Limb (tissue), 2 donors: ENCODE results near the gene TBC1D8.
"Not testable (repeated sequence)": the region's sequence is repeated elsewhere in the genome, so short reads cannot be mapped to it uniquely, and the experiment has no call there.

Experiments
- DNase-seq, 2 donors: peaks; one replicate each; pipeline ENCODE4 v3.0.0-alpha.2; 2016; ENCODE audit errors: extremely low spot score in 2 of 2

Gene TBC1D8

GRCh38 chr2:101064505-101064867, 86.7 kb downstream of the TBC1D8 start:
- DNase-seq, result no peak

DNA sequence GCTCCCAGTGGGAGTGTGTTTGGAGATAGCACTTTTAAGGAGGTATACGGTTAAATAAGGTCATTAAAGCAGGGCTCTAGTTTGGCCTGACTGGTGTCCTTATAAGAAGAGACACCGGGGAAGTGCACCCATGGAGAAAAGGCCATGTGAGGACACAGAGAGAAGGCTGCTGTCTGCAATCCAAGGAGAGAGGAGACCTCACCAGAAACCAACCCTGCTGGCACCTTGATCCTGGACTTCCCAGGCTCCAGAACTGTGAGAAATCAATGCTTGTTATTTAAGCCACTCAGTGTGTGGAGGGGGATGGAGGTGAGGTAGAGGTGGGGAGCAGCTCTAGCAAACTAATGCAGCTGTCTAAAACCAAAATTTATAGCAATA, 87.1 kb downstream of the TBC1D8 start:
- DNase-seq, result no peak

DNA sequence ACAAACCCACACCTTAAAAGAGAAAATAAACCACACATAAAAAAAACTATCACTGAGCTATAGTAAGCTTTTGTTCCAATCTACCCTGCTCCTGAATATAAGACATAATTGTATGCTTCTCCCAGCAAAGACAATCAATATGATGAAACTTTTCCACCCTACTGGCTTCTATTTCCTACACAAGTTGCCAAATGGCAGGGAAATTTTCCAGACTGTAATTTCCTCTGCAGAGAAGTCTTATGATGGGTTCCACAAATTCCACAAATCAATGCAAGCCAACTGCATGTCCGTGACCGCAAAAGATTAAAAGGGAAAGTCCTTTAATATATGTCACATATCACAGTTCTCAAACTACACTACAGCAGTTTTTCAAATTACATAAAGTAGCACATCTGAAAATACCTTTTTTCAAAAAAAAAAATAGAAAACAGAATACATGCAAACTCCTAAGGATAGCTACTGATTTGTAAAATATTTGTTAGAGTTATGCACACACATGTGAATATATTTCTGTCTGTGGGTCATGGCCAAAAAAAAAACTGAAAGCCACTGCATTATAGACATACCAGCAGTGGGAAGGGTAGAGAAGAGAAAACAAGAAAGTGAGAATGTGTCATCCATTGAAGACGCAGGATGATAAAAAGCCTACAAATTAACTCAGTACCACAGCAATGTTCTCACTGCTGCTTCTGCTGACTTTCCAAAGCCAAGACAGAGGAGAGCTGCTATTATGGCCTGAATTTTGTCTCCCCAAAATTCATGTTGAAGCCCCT, 87.6 kb downstream of the TBC1D8 start:
- DNase-seq, result peak in 1 of 2 donors; percentile 52

GRCh38 chr2:101058386-101058785, 92.8 kb downstream of the TBC1D8 start:
- DNase-seq, result no peak

DNA sequence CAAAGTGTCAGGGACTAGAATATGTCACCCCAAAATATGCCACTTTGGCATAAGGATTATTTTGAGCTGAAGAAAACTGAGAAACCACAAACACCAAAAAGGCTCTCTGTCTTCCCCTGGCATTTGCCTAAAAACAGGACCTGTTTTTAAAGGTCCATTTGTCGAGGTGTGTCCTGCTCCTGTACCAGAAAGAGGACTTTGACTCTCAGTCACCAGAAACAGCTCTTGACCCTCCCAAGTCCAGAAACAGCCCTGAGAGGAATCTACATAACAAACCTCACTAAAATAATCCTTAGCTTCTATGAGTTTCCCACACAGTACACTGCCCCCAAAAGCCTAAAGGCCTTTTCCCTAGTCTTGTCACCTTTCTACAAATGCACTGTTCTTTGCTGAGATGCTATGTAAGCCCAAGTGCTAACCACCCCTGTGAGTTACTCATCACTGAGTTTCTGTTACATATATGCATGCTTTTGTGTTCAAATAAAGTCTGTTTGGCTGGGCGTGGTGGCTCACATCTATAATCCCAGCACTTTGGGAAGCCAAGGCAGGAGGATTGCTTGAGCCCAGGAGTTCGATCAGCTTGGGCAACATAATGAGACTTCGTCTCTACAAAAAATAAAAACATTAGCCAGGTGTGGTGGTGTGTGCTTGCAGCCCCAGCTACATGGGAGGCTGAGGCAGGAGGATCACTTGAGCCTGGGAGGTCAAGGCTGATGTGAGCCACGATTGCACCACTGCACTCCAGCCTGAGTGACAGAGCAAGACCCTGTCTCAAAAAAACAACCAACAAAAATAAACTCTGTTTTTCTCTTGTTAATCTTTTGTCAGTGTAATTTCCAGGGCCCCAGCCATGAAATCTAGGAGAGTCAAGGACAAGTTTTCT, 93.9 kb downstream of the TBC1D8 start:
- DNase-seq, result no peak

DNA sequence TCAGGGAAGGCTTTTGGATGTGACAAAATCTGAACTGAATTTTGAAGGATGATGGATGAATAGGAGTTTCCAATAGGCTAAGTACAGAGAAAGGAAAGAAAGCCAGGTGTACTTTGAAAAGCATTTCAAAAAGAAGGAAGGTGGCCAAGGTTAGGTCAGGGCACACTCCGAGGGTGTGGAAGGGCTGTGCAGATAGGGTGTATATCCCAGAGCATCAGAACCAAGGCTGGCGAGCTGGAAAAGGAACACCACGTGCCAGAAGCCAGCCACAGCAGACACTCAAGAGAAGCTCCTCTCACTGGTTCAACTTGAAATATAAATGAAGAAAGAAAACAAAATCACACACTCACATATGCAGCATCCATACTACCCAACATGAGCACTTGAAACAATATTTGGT, 98.1 kb downstream of the TBC1D8 start:
- no peak for DNase-seq

- no peak for DNase-seq
These were observed 99.0 kb downstream of the TBC1D8 start for GRCh38 chr2:101052147-101052546.

DNA sequence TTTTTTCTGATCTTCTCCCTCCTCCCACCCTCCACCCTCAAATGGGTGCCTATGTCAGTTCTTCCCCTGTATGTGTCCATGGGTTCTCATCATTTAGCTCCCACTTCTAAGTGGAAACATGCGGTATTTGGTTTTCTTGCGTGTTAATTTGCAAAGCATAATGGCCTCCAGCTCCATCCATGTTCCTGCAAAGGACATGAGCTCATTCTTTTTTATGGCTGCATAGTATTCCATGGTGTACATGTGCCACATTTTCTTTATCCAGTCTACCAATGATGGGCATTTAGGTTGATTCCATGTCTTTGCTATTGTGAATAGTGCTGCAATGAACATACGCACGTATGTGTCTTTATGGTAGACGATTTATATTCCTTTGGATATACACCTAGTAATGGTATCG, 100.3 kb downstream of the TBC1D8 start:
- not testable (repeated sequence) for DNase-seq

GRCh38 chr2:101048756-101049155, 102.4 kb downstream of the TBC1D8 start:
- DNase-seq, result no peak

DNA sequence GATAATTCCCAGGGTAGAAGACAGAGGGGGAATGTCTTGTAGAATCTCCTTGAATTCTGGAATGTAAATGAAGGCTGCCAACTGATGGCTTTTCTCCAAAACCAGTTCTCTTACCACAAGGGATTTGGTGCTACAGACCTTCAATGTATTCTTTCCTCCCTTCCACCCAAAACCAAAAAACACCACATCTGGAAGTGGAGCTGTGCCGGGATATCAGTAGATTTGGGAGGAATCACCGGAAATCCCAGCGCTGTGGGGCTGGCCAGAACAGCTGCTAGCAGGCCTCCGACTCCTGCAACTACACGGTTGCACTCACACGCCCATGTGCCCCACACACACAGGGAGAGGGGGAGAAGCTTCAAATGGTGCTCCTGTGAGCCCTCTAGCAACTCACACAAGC, 103.4 kb downstream of the TBC1D8 start:
- DNase-seq, result peak in 1 of 2 donors; percentile 30

GRCh38 chr2:101047075-101047766, 104.0 kb downstream of the TBC1D8 start:
- DNase-seq, result no peak

DNA sequence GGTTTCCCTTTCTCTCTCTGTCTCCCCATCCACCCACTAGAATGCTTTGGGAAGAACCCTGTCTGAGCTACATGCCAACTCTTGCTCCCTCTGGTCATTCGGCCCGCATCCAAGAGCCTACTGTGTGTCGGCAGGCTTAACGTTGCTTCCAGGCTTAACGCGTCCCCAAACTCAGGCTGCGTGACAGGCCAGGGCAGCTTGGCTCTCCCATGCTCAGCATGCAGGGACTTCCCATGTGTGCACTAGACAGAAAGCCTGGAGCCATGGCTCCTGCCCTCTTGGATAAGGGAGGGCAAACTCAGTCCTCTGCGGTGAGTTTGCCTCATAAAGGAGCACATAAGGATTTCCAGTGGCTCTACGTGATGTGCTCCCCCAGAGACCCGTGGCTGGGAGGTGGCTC, 105.9 kb downstream of the TBC1D8 start:
- DNase-seq, result no peak

- no peak for DNase-seq
These were observed 109.8 kb downstream of the TBC1D8 start for GRCh38 chr2:101041413-101041812.

- DNase-seq, result no peak
These were observed 110.4 kb downstream of the TBC1D8 start for GRCh38 chr2:101040761-101041160.

- no peak for DNase-seq
These were observed 111.1 kb downstream of the TBC1D8 start for GRCh38 chr2:101040072-101040471.

DNA sequence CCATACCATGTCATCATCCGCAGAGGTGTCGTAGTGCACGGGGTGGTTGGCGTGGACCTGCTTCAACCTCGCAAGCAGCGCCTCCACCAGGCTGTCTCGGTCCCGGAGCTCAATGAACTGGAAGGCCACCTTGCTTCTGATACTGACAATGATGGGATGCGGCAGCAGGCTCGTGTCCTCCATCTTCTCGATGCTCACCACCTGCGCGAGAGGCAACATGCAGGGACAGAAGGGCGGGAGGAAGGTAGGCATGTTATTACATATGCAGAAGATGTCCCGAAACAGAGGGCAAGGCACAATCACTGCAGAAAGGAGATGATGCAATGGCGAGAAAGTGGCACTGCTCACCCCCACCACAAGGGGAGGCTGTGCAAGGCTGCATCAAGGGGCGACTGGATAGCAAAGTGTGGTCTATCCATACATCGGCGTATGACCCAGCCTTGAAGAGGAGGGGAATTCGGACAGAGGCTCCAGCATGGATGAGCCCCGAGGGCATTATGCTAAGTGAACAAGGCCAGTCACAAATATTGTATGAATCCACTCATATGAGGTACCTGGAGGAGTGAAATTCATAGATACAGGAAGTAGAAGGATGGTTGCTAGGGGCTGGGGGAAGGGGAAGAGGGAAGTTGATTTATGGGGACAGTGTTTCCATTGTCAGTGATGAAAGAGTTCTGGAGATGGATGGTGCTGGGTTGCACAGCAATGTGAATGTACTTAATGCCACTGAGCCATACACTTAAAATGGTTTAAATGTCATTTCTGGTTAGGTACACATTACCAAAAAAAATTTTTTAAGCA, 112.5 kb downstream of the TBC1D8 start:
- no peak for DNase-seq

DNA sequence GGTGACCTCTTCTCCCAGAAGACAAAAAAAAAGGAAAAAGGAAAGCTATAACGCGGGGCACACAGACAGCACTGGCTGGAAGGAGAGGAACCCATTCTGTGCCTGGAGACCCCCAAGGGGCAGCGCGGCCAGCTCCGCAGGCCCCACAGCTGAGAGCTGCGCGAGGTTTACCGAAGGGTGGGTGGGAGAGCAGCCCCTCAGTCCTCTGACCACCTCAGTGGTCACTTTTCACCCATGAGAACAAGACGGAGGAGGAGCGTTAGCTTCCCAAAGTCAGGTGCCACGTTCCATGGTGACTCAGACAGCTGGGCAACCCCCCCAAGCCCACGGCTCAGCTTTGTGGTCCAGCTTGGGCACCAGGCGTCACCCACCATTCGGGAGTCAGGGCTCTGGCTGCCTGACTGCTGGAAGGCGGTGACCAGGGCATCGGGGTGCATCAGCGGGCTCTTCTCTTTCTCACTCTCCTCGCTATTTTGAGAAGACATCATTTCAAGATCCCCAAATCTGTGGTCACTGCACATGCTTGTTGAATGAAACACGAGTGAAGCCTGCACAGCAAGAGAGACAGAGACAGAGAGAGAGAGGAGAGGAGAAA, 113.9 kb downstream of the TBC1D8 start:
- no peak for DNase-seq

DNA sequence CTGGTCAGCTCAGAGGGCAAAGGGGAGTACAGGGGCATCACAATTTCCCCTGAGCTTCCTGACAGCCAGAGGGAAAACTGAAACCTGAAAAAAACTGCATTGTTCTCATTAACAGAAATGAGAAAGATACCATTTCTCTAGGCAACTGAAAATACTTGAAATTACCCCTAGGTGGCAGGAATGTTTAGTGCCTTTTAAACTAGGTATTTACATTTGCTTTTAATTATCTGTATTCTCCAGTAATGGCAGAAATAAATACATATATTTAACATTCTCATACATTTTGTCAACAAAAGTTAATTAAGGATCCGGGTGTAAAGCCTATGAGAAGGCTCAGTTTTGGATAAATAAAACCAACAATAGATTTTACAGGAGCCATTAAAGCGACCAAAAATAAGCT, 114.6 kb downstream of the TBC1D8 start:
- DNase-seq, result peak in 1 of 2 donors; percentile 23

DNA sequence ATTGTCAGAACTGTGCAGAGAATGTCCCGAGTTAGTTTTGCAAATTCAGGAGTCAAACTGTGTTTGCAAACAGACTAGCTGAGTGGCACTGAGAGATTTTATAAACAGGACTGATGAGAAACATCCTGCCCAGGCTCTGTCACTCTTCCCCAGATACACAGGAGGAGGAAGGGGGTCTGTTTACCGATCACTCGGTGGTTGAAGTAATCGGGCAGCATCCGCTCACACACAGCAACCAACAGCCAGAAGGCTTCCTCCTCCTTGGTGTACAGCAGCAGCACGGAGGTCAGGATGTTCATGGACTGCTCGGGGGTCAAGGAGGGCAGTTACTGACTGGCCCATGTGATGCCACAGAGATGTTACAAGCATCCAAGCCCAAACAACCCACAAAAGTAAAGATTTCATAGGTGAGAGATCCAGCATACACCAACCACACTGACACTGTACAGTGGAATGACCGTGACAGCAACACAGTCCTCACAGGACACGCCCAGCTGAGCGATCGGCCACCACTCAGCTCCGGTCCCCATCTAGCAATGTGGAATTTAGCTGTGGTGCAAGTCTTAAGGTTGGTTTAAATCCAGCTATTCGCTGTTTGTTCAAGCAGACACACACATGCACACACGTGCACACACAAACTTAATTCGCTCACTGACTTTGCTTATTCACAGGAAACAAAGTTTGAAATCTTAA, 119.0 kb downstream of the TBC1D8 start:
- DNase-seq, result no peak

- no peak for DNase-seq
These were observed 120.2 kb downstream of the TBC1D8 start for GRCh38 chr2:101030866-101031554.
